Panc1 (cell line): Measurements from ENCODE around the gene LILRA2.

ENCODE experiments used
- CTCF ChIP-seq: fragments of 450-650 bp; IDR thresholded peaks from 2 replicates; pipeline ENCODE4 v1.5.1; 2017; ENCODE audit warnings: mild to moderate bottlenecking
- POLR2AphosphoS5 ChIP-seq: IDR thresholded peaks from 2 replicates; pipeline ENCODE4 v1.6.1; 2012; ENCODE audit warnings: mild to moderate bottlenecking, low read depth, low read length, moderate library complexity
- REST ChIP-seq, 2 experiments: IDR thresholded peaks; 2 replicates each; pipeline ENCODE4 v1.6.1; 2011 to 2012; ENCODE audit warnings: low read depth in 2 of 2, control low read depth in 1 of 2, low read length in 1 of 2, mild to moderate bottlenecking in 1 of 2, moderate library complexity in 1 of 2; ENCODE audit not compliant: insufficient read depth in 1 of 2

GRCh38 chr19:54525636-54526035, 48.0 kb upstream of the LILRA2 start:
- TF ChIP-seq CTCF, result no peak
- no peak for TF ChIP-seq POLR2AphosphoS5
- TF ChIP-seq REST (IDR thresholded peaks at IDR 0.05; ENCODE audit: insufficient read depth in 1 of 2, low read depth in 2 of 2, low read length in 1 of 2), result no peak
